Spleen (tissue), 11 donors: ENCODE data around the gene DUSP16. TPM values are rescaled to one million over a fixed set of nuclear protein-coding genes. Genes with fewer than 3 reads are reported as not detected.

Source experiments
- DNase-seq: peaks from one replicate; pipeline ENCODE4 v3.0.0-alpha.2; 2020
- H3K27ac ChIP-seq, 8 donors: fragments of 200-600 bp; sonication (generic) in 7 of 8; 1 replicate in 4 of 8; 2 replicates in 4 of 8; pipeline versions ENCODE4 v1.5.0 to v1.8.0; 2016 to 2021; ENCODE audit warnings: inconsistent platforms in 4 of 8, mild to moderate bottlenecking in 4 of 8, moderate library complexity in 1 of 8
- H3K27me3 ChIP-seq, 7 donors: fragments of 200-600 bp; sonication (generic) in 6 of 7; replicated peaks in 1 of 7; 1 replicate in 4 of 7; 2 replicates in 3 of 7; pipeline versions ENCODE4 v1.5.0 to v1.8.0; 2016 to 2021; ENCODE audit warnings: inconsistent platforms in 3 of 7, mild to moderate bottlenecking in 1 of 7
- H3K36me3 ChIP-seq, 6 donors: fragments of 200-600 bp; sonication (generic) in 5 of 6; 1 replicate in 4 of 6; 2 replicates in 2 of 6; pipeline versions ENCODE4 v1.5.0 to v1.8.0; 2016 to 2021; ENCODE audit warnings: inconsistent platforms in 2 of 6
- H3K4me1 ChIP-seq, 6 donors: fragments of 200-600 bp; sonication (generic) in 5 of 6; 1 replicate in 3 of 6; 2 replicates in 3 of 6; pipeline versions ENCODE4 v1.5.0 to v1.8.0; 2016 to 2021; ENCODE audit warnings: inconsistent platforms in 3 of 6
- H3K4me3 ChIP-seq, 8 donors: fragments of 200-600 bp; sonication (generic) in 7 of 8; 1 replicate in 4 of 8; 2 replicates in 4 of 8; pipeline versions ENCODE4 v1.5.0 to v1.8.0; 2016 to 2021; ENCODE audit warnings: inconsistent platforms in 4 of 8, mild to moderate bottlenecking in 4 of 8, moderate library complexity in 2 of 8
- H3K9me3 ChIP-seq, 8 donors: fragments of 200-600 bp; sonication (generic) in 7 of 8; 1 replicate in 4 of 8; 2 replicates in 4 of 8; pipeline versions ENCODE4 v1.5.0 to v1.8.0; 2016 to 2021; ENCODE audit warnings: inconsistent platforms in 4 of 8
- CTCF ChIP-seq, 11 experiments: fragments of 200-600 bp in 7 of 11; fragments of 450-650 bp in 4 of 11; sonication (generic) in 4 of 11; IDR thresholded peaks in 8 of 11; conservative IDR thresholded peaks in 3 of 11; 1 replicate in 7 of 11; 2 replicates in 4 of 11; pipeline versions ENCODE4 v1.4.0 to v1.8.0; 2016 to 2021; ENCODE audit warnings: antibody characterized with exemption in 11 of 11, inconsistent platforms in 4 of 11, mild to moderate bottlenecking in 1 of 11
- POLR2A ChIP-seq, 3 donors: fragments of 450-650 bp; IDR thresholded peaks; one replicate each; pipeline ENCODE4 v1.5.1; 2017; ENCODE audit warnings: antibody characterized with exemption in 3 of 3, mild to moderate bottlenecking in 1 of 3
- POLR2AphosphoS5 ChIP-seq, 3 donors: sonication (generic); formaldehyde crosslinking; IDR thresholded peaks; one replicate each; pipeline ENCODE4 v1.5.1; 2017; ENCODE audit warnings: antibody characterized with exemption in 3 of 3
- WGBS, 5 donors: extraction: QIAGEN DNeasy Blood & Tissue Kit in 3 of 5; methylation state at CpG; one replicate each; pipeline versions ENCODE4 v1.1.5 to v1.1.7; 2013 to 2018; 5-methylcytosine and 5-hydroxymethylcytosine counted together
- intact Hi-C: fragments of 100-400 bp; cut with DNase I; formaldehyde crosslinking; loops from one replicate; pipeline ENCODE4 v1.15.0; 2023; ENCODE audit warnings: low total_unique reads
- polyA plus RNA-seq, 3 donors: library from polyadenylated mRNA; stranded (reverse); fragments of 200-250 nt; gene quantifications; one replicate each; pipeline ENCODE4 v1.2.1, GENCODE V29; 2013
- total RNA-seq, 7 donors: library from RNA; depleted of rRNA in 3 of 7; stranded (reverse); fragments of >200 nt in 3 of 7; fragmentation: NEBNext Ultra II Directional in 4 of 7; extraction: Animal tissue kit (Norgen Biotek cat#: 25700) in 4 of 7; gene quantifications; one replicate each; pipeline versions ENCODE4 v1.1.0 to v1.2.1, GENCODE V29; 2016 to 2021
- donor health status: healthy with polysubstance abuse.
- donor health status: DM: no; HTN: no; CAD: no; lungs with moderate emphysema.
- donor health status: DM: no; HTN: no; CAD: no.
- donor health status: Bipolar disorder and iron deficiency.
- donor health status: healthy.
- donor health status: DM: no; HTN: no; CAD: no.
- donor health status: DM: yes; HTN: yes; CAD: no.

Gene DUSP16
- total and polyA plus RNA-seq, 10 donors, result 2.2 to 43.7 (median 20.8) TPM

DNA sequence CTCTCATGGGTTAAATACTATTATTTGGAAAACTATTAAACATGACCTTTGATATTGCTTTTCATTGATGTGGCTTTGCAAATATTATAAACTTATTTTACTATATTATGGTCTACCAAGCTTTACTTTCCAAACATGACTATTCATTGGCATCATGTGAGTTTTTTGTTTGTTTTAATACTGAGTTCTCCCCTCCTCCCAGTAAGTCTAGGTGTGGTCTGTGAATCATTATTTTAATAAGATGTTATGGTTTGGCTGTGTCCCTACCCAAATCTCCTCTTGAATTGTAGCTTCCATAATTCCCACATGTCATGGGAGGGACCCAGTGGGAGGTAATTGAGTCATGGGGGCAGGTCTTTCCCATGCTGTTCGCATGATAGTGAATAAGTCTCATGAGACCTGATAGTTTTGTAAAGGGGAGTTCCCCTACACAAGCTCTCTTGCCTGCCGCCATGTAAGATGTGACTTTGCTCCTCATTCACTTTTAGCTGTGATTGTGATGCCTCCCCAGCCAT is 125.8 kb downstream of the DUSP16 start:
- intact Hi-C loops, result no loop called here
- H3K27me3 ChIP-seq, result no peaks in the 10 kb centered on the region
- no peak overlapping the region for H3K4me3 ChIP-seq
- no peaks in the 10 kb centered on the region for H3K9me3 ChIP-seq
- peaks cover 0 to 59% (median 13%) of the 10 kb centered on the region in 6 donors for H3K4me1 ChIP-seq
- WGBS, 5 donors, result 92 to 100% (median 95%) methylated on average over 2 of the region's 2 CpGs
- peaks cover 0 to 26% (median 3%) of the 10 kb centered on the region in 6 donors for H3K36me3 ChIP-seq
- peak overlapping the region in 4 of 8 donors; percentile 21 to 63 (median 47) for H3K27ac ChIP-seq
- no peak for DNase-seq
- TF ChIP-seq POLR2AphosphoS5 (IDR thresholded peaks at IDR 0.05) (no peak), POLR2A (IDR thresholded peaks at IDR 0.05) (no peak), CTCF (IDR thresholded peaks at IDR 0.05 in 8 of 11, conservative IDR thresholded peaks at IDR 0.05 in 3 of 11) (no peak)

DNA sequence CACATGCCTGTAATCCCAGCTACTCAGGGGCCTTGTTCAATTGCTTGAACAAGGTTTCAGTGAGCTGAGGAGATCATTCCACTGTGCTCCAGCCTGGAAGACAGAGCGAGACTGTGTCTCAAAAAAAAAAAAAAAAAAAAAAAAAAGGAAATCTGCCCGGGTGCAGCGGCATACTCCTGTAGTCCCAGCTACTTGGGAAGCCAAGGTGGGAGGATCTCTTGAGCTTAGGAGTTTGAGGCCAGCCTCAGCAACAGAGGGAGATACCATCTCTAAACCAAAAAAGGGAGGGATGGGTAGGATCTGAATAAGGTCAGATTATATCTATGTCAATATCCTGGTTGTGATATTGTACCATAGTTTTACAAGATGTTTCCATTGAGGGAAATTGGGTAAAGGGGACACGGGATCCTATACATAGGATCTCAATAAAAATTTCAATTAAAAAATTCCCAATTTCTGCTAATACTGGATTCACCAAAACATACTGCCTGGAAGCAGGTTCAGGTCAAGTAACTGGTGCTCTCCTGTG is 129.4 kb downstream of the DUSP16 start:
- TF ChIP-seq CTCF (IDR thresholded peaks at IDR 0.05 in 8 of 11, conservative IDR thresholded peaks at IDR 0.05 in 3 of 11), result no peak
- TF ChIP-seq POLR2A (IDR thresholded peaks at IDR 0.05), result no peak
- no peak for TF ChIP-seq POLR2AphosphoS5 (IDR thresholded peaks at IDR 0.05)
- no peak for DNase-seq
- Histone ChIP-seq H3K36me3 (peaks cover 0 to 26% (median 3%) of the 10 kb centered on the region in 6 donors), H3K4me1 (peaks cover 0 to 43% (median 0%) of the 10 kb centered on the region in 6 donors), H3K4me3 (no peak overlapping the region), H3K27me3 (no peaks in the 10 kb centered on the region), H3K27ac (peak overlapping the region in 5 of 8 donors; percentile 4 to 70 (median 40)), H3K9me3 (no peaks in the 10 kb centered on the region)
- WGBS, 5 donors, result 90 to 97% (median 93%) methylated on average over 4 of the region's 4 CpGs
- intact Hi-C loops, result no loop called here

GRCh38 chr12:12432364-12432763 is 130.3 kb downstream of the DUSP16 start:
- DNase-seq, result no peak
- Histone ChIP-seq H3K4me3 (no peak overlapping the region), H3K36me3 (peaks cover 0 to 22% (median 2%) of the 10 kb centered on the region in 6 donors), H3K27ac (peak overlapping the region in 2 of 8 donors; percentile 9 to 14), H3K4me1 (peaks cover 0 to 44% (median 0%) of the 10 kb centered on the region in 6 donors), H3K27me3 (no peaks in the 10 kb centered on the region), H3K9me3 (no peaks in the 10 kb centered on the region)
- TF ChIP-seq POLR2AphosphoS5 (IDR thresholded peaks at IDR 0.05) (no peak), CTCF (IDR thresholded peaks at IDR 0.05 in 8 of 11, conservative IDR thresholded peaks at IDR 0.05 in 3 of 11) (no peak), POLR2A (IDR thresholded peaks at IDR 0.05) (no peak)
- intact Hi-C loops, result no loop called here

- H3K4me3 ChIP-seq, result no peak overlapping the region
- WGBS, 5 donors, result 79 to 94% (median 87%) methylated on average over 7 of the region's 7 CpGs
- DNase-seq, result no peak
- TF ChIP-seq CTCF (IDR thresholded peaks at IDR 0.05 in 8 of 11, conservative IDR thresholded peaks at IDR 0.05 in 3 of 11) (no peak), POLR2AphosphoS5 (IDR thresholded peaks at IDR 0.05) (no peak), POLR2A (IDR thresholded peaks at IDR 0.05) (no peak)
- H3K4me1 ChIP-seq, result peaks cover 0 to 37% (median 0%) of the 10 kb centered on the region in 6 donors
- peaks cover 0 to 2% (median 0%) of the 10 kb centered on the region in 6 donors for H3K36me3 ChIP-seq
- H3K27ac ChIP-seq, result no peak overlapping the region
- intact Hi-C loops, result no loop called here
- no peaks in the 10 kb centered on the region for H3K27me3 ChIP-seq
- H3K9me3 ChIP-seq, result peaks cover 0 to 9% (median 5%) of the 10 kb centered on the region in 8 donors
Observed at GRCh38 chr12:12428961-12429657, 133.6 kb downstream of the DUSP16 start.
